SK-N-SH (cell line): Measurements from ENCODE around the gene SHF.

Source experiments
- CTCF ChIP-seq: fragments of 200-600 bp; sonication (generic); IDR thresholded peaks from 2 replicates; pipeline ENCODE4 v1.6.1; 2017; ENCODE audit warnings: antibody characterized with exemption, mild to moderate bottlenecking, moderate library complexity
- EZH2phosphoT487 ChIP-seq: fragments of 200-600 bp; sonication (generic); IDR thresholded peaks from 2 replicates; pipeline ENCODE4 v1.6.1; 2017; ENCODE audit warnings: low read depth, mixed run types, mild to moderate bottlenecking, antibody characterized with exemption, moderate library complexity, borderline replicate concordance
- YY1 ChIP-seq: IDR thresholded peaks from 2 replicates; pipeline ENCODE4 v1.4.0; 2012; ENCODE audit warnings: low read depth, mild to moderate bottlenecking

GRCh38 chr15:45117308-45118130, 70.2 kb downstream of the SHF start:
- no peak for TF ChIP-seq CTCF
- no peak for TF ChIP-seq YY1
- no peak for TF ChIP-seq EZH2phosphoT487
